Epithelial cell of proximal tubule (primary cell): ENCODE results near the gene KLHL41. TPM values are rescaled to one million over a fixed set of nuclear protein-coding genes. Genes with fewer than 3 reads are reported as not detected.
"Not testable (repeated sequence)": the region's sequence is repeated elsewhere in the genome, so short reads cannot be mapped to it uniquely, and the experiment has no call there.

Experiments used
- DNase-seq: peaks from one replicate; pipeline ENCODE4 v3.0.0-alpha.2; 2011; ENCODE audit warnings: low read depth
- H3K4me3 ChIP-seq: 2 replicates; pipeline ENCODE4 v1.5.1; 2011; ENCODE audit warnings: low read depth, mild to moderate bottlenecking, low read length
- total RNA-seq: library from RNA; depleted of rRNA; stranded (reverse); fragments of >200 nt; gene quantifications from 2 replicates; pipeline ENCODE4 v1.2.3, GENCODE V29; 2015
- TF ChIP-seq, protein P1 (sequence below): conservative IDR thresholded peaks from 2 replicates; pipeline ENCODE4 v1.5.1; 2012; ENCODE audit warnings: low read depth, mild to moderate bottlenecking, low read length

Gene KLHL41
- total RNA-seq, 1 donor from 2014 or later, result not detected

- H3K4me3 ChIP-seq, result no peak overlapping the region
- no peak for DNase-seq
- TF ChIP-seq, protein P1, sequence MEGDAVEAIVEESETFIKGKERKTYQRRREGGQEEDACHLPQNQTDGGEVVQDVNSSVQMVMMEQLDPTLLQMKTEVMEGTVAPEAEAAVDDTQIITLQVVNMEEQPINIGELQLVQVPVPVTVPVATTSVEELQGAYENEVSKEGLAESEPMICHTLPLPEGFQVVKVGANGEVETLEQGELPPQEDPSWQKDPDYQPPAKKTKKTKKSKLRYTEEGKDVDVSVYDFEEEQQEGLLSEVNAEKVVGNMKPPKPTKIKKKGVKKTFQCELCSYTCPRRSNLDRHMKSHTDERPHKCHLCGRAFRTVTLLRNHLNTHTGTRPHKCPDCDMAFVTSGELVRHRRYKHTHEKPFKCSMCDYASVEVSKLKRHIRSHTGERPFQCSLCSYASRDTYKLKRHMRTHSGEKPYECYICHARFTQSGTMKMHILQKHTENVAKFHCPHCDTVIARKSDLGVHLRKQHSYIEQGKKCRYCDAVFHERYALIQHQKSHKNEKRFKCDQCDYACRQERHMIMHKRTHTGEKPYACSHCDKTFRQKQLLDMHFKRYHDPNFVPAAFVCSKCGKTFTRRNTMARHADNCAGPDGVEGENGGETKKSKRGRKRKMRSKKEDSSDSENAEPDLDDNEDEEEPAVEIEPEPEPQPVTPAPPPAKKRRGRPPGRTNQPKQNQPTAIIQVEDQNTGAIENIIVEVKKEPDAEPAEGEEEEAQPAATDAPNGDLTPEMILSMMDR, result no peak
Measured at GRCh38 chr2:169571571-169571970, 62.1 kb downstream of the KLHL41 start.

DNA sequence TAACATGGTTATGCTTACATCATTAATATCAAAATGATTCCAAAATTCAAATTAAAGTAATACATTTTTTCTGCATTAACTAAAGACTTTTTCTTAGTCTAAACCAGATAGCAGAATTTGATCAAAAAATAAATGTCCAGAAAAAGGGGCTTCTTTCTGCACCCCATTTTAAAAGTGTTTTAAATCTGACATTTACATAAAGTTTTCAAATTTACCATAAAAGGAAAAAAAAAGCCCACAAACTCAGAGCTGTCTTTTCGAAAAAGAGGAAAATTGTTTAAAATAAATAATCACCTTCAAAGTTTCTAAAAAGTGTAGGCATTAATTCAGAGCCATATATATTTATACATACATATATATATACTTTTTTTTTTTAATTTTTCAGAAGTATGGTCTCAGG, 62.7 kb downstream of the KLHL41 start:
- peak overlapping the region; percentile 82 for H3K4me3 ChIP-seq
- TF ChIP-seq, protein P1, result no peak
- DNase-seq, result no peak

- peak overlapping the region; percentile 82 for H3K4me3 ChIP-seq
- DNase-seq, result no peak
- TF ChIP-seq, protein P1, result no peak
Measured at GRCh38 chr2:169572821-169573159, 63.3 kb downstream of the KLHL41 start.

DNA sequence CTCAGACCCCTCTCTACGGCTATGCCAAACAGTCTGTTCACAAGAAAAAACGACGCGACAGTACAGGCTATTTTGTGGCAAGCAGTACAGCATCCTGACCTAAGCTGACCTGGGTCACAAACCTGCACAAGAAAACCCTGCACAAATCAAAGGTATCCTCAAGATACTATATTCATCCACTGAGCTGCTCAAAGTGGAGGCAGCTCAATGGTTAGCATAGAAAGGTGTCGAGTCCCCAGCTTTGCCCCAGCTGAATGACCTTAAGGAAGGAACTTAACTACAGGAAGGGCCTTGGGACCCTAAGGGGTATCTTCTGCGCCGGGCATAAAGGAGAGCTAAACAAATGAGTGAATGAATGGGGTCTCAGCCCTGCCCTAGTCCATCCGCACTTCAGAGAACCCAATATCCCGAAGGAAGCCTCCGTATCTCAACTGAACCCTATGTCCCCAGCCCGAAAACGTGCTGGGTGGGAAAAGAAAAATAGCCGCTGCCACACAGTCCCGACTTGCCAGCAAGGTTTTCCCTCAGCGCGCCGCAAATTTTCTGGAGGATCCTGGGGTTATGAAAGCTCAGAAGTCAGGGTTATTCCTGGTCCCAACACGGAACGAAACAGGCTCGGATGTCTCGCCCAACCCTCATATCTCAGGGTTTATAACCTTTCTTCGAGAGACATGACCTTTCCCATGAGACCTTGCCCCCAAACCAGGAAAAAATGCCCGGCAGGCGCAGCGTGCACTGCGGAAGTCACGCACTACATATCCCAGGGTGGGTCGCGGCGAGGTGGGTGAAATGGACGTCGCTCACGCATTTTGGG, 63.9 kb downstream of the KLHL41 start, which contains the start of gene FASTKD1:
FASTKD1 (minus strand) TSS at position 706 of the 814 bp plus-strand sequence. CDS start 1,836 bp downstream, outside the sequence.
- no peak for DNase-seq
- peak within 1 kb of the TSS; percentile 82 for H3K4me3 ChIP-seq
- TF ChIP-seq, protein P1, result no peak

DNA sequence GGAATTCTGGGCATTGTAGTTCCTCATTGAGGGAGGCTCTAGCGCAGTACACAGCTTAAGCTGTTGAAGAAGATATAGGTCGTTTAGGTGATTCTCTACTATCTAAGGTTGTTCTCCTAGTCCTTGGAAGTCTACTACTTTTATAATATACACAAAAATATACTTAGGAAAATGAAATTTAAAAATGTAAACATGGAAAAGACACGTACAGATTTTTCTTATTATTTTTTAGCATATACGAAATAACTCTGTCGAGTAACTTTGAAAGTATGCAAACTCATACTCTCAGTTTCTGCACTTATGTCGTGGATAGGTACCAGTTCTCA, 64.4 kb downstream of the KLHL41 start:
- DNase-seq, result no peak
- peak overlapping the region; percentile 82 for H3K4me3 ChIP-seq
- TF ChIP-seq, protein P1, result no peak

- not testable (repeated sequence) for DNase-seq, H3K4me3 ChIP-seq
Measured at GRCh38 chr2:169574539-169574938, 65.0 kb downstream of the KLHL41 start.

GRCh38 chr2:169575264-169575663, 65.8 kb downstream of the KLHL41 start:
- not testable (repeated sequence) for H3K4me3 ChIP-seq, DNase-seq

Other genes starting within 250 kb of the KLHL41 start
- 0.17 TPM in 1 of 2 replicates, not detected in the other for gene LRP2, start 147.2 kb upstream of the KLHL41 start, total RNA-seq
- gene BBS5, start 30.2 kb upstream of the KLHL41 start, total RNA-seq, result 3.6 and 4.3 TPM in 2 replicates
- gene FASTKD1, start 64.2 kb downstream of the KLHL41 start, total RNA-seq, result 15.3 and 18.7 TPM in 2 replicates
- 15.0 and 21.9 TPM in 2 replicates for gene PPIG, start 74.6 kb downstream of the KLHL41 start, total RNA-seq
- 0.14 TPM in 1 of 2 replicates, not detected in the other for gene CFAP210, start 184.7 kb downstream of the KLHL41 start, total RNA-seq
- 1.4 and 3.6 TPM in 2 replicates for gene PHOSPHO2, start 184.8 kb downstream of the KLHL41 start, total RNA-seq
- 19.1 and 28.1 TPM in 2 replicates for gene KLHL23, start 224.1 kb downstream of the KLHL41 start, total RNA-seq